HTERT RPE-1 (cell line): Measurements from ENCODE around the gene VCL.
"Not testable (repeated sequence)": the region's sequence is repeated elsewhere in the genome, so short reads cannot be mapped to it uniquely, and the experiment has no call there.

Experiments
- in situ Hi-C: fragments of 300-500 bp; cut with MboI; formaldehyde crosslinking; loops from 4 replicates; pipeline ENCODE4 v1.14.3; 2020; ENCODE audit warnings: low sequenced_read_pairs

The VCL gene

DNA sequence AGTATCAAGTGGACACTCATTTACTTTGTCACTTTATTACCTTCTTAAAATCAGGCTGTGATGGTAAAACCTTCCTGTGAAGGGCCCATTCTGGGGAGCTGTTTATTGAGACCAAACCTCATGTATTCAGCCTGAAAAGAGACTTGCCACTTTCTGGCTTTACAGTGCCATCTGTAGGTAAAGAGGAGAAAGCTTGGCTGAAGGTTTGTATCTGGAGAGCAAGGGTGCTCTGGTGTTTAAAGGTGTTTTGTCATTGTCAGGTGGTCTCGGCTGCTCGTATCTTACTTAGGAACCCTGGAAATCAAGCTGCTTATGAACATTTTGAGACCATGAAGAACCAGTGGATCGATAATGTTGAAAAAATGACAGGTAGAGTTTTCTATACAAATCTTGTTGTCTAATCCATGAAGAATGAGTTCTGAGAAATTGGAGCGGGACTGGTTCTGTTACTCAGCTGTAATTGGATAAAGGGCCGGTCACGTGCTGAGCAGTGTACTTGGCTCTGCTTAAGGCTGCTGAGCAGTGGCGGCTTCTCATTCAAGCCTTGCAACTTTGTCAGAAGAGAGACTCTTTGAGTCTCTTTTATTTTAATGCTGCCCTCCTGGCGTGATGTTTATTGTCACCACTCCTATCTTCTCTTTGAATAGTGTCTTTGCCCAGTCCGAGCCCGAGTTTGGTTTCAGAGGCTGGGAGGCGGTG lies 105.8 kb downstream of the VCL start:
- in situ Hi-C loops = no loop called here

DNA sequence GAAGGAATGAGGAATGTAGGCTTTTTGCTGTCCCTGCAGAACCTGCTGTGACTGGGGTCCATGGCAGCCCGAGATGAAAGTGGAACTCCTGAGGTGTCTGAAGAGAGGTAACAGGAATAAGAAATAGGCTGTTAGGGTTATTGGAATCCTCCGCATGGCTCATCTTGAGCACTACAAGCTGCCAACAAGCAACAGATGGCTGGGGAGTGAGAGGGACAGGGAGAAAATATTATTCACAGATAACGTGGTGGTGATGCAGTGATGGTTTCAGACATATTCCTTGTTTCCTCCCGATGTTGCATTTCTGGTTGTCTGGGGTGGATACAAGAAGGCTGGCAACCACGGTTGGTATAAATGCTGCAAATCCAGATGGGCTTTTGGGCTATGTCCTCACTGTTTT lies 106.6 kb downstream of the VCL start:
- in situ Hi-C loops = no loop called here

DNA sequence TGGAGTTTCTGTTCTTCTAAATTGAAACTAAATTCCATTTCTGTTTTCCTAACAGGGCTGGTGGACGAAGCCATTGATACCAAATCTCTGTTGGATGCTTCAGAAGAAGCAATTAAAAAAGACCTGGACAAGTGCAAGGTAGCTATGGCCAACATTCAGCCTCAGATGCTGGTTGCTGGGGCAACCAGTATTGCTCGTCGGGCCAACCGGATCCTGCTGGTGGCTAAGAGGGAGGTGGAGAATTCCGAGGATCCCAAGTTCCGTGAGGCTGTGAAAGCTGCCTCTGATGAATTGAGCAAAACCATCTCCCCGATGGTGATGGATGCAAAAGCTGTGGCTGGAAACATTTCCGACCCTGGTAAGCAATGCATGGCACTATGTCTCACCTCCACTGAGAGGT lies 107.1 kb downstream of the VCL start:
- in situ Hi-C loops = no loop called here

DNA sequence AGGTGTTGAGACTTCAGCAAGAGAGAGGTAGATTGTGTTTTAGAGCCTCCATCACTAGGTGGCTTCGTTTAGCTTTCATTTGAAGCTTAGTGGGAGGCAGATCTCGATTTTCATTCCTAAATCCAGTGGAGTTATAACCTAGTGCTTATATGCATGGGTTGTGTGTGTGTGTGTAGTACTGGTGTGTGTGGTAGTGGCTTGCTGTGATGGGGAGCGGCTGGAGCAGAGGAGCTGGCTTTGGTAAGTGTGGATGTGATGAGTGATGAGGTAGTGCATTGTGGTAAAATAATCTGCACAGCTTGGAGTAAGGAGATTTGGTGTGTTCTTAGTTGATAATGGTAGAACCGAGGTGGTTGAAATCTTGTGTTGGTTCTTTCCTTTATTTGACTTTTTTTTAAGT lies 109.5 kb downstream of the VCL start:
- in situ Hi-C loops = no loop called here

DNA sequence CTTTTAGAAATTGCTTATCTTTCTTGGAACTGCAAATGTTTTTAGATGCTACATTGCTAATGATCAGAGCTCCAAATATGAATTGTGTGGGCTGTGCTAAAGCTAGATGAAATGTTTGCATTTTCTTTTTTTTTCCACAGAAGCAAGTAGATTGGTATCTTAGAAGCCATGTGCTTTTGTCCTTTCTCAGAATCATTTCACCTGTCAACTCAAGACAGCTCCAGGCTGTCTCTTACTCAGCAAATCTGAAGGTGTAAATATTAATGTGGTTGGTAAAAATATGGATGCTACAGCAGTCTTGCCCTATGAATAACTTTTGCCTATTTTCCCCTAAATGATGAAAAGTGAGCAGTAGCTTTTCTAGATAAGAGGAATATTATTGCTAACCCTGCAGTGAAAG lies 111.5 kb downstream of the VCL start:
- in situ Hi-C loops = no loop called here

DNA sequence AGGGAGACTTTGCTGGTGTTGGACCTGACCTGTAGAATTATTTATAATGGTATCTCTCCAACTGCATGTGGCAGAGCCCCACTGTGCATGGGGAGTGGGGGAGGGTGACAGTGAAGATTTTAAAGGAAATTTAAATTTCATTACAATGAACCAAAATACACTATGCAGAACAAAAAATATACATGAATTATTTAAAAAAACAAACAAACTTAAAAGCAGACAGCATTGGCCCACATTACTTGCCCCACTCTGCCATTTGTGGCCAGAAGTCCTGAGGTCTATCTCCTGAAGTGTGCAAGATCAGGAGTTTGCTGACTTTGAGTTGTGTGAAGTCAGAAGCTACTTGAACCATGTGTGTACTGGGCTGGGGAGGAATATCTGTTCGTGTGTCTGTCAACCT lies 112.2 kb downstream of the VCL start:
- in situ Hi-C loops = no loop called here

DNA sequence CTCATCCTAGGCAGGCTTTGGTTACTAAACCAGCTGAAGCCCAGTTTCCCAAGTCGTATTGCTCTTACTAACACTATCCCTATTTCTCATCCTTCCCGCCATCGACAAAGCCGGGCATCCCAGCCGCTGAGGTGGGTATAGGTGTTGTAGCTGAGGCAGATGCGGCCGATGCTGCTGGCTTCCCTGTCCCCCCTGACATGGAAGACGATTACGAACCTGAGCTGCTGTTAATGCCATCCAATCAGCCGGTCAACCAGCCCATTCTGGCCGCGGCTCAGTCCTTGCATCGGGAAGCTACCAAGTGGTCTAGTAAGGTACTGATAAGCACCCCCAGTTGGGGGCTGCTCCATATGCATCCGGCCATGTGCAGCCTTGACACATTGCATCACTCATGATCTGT lies 113.9 kb downstream of the VCL start:
- in situ Hi-C loops = no loop called here

DNA sequence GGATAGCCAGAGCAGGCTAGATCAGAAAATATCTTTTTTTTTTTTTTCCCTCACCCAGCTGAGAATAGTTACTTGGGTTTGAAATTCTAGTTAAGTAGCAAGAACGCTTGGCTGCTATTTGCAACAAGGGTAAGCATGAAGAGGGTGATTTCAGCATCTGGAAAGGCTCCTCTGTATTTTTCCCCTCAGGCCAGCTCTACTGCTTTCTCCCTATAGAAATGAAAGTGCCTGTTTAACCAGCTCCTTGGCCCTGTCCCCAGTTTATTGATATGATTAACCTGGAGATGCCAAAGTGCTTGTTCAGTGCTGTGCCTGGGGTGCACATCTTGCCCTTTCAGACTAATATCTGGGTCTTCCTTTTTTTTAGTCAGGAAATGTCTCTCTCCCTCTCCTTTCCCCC lies 115.6 kb downstream of the VCL start:
- in situ Hi-C loops = no loop called here

DNA sequence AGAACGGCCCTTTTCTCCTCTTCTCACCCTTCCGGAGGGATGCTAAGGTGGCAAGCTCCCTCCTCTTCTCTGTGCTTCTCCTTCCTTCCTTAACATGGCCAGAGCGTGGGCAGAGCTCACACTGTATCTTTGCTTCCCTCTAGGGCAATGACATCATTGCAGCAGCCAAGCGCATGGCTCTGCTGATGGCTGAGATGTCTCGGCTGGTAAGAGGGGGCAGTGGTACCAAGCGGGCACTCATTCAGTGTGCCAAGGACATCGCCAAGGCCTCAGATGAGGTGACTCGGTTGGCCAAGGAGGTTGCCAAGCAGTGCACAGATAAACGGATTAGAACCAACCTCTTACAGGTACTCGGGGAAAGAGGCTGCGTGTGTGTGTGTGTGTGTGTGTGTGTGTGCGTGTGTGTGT lies 116.1 kb downstream of the VCL start:
- in situ Hi-C loops = no loop called here

DNA sequence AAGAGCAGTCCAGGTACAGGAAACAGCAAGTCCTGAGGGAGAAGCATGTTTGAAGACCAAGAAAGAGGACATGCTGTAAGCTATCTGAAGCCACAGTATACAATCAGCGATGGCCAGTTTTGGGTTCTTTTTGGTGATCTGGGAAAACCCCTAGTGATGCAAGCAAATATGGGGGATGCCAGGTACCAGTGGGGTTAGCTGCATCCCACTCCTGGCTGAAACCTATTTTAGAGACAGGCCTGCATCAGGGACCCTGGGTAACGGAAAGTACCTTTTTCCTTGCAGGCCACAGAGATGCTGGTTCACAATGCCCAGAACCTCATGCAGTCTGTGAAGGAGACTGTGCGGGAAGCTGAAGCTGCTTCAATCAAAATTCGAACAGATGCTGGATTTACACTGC lies 119.8 kb downstream of the VCL start:
- in situ Hi-C loops = no loop called here

DNA sequence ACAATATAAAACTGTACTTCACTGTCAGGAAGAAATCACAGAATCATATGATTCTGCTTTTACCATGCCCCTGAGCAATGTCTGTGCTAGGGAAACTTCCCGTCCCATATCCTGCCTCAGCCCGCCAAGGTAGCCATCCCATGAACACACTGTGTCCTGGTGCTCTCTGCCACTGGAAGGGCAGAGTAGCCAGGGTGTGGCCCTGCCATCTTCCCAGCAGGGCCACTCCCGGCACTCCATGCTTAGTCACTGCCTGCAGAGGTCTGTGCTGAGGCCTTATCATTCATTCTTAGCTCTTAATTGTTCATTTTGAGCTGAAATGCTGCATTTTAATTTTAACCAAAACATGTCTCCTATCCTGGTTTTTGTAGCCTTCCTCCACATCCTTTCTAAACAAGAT lies 120.9 kb downstream of the VCL start:
- in situ Hi-C loops = no loop called here

DNA sequence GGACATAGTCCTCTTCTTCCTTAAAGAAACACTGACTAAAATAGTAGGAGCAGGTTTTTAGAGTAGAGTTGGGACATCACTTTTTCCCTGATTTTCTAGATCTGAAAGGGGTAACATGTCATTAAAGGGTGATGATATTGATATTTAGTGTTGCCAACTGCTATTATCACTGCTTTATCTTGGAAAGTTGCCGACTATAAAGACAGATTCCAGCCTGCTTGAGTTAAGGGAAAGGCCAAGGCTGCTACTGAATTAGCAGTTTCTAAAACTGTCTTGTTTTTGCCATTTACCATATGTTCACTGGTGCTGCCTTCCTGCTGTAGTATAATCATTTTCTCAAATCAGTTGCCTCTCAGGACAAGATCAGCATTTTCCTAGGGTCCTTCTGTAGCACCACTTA lies 123.0 kb downstream of the VCL start:
- in situ Hi-C loops = no loop called here

DNA sequence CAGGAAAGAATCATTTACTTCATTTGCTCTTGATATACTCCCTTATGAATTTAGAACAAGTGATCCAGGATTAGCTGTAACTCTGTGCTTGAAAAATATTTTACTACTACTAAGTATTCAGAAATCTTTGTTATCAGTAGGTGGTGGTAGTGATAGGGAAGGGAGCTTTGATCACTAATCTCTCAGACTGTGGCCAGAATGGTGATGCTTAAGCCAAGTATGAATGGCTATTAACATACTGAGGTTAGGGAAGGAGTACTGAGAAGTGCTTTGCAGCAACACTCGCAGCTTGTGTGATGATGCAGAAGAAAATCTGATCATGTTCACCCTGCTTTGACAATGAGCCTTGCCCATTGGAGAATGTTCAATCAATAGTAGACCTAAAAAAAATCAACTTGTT lies 123.5 kb downstream of the VCL start:
- in situ Hi-C loops = no loop called here

DNA sequence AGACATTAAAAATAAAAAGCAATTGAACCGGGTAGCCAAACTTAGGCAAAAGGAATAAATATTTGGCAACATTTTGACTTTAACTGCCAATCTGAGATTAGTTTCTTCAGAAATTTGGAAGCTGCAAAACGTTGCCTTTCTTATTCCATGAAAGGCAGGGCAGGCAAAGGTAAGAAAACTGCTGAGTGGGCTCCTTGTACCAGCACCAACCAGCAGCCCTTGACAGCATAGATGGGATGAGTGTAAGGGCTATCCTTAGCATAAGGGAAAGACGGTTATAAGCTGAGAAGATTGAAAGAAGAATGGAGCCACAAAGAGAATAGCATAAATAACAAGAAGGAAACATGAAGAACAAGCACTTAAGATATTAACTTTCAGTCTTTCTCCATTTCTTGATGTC lies 124.1 kb downstream of the VCL start:
- in situ Hi-C loops = no loop called here

DNA sequence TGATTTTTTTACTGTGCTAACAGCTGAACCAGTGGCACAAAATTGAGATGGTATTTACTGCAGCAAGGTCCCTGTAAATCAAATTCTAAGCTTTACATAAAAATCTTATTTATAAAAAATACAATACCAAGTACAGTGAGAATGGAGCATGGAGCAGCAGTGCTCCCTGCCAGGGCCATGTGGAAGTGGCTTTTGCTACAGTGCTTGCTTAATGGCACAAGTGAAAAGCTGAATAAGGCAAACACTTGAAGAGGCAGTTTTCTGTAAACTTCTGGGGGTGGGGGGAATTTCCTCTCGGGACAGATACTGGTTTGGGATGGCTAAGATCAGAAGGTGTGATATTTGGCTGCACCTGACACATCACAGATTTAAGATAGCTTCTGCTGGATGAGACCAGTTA lies 125.2 kb downstream of the VCL start:
- in situ Hi-C loops = no loop called here

DNA sequence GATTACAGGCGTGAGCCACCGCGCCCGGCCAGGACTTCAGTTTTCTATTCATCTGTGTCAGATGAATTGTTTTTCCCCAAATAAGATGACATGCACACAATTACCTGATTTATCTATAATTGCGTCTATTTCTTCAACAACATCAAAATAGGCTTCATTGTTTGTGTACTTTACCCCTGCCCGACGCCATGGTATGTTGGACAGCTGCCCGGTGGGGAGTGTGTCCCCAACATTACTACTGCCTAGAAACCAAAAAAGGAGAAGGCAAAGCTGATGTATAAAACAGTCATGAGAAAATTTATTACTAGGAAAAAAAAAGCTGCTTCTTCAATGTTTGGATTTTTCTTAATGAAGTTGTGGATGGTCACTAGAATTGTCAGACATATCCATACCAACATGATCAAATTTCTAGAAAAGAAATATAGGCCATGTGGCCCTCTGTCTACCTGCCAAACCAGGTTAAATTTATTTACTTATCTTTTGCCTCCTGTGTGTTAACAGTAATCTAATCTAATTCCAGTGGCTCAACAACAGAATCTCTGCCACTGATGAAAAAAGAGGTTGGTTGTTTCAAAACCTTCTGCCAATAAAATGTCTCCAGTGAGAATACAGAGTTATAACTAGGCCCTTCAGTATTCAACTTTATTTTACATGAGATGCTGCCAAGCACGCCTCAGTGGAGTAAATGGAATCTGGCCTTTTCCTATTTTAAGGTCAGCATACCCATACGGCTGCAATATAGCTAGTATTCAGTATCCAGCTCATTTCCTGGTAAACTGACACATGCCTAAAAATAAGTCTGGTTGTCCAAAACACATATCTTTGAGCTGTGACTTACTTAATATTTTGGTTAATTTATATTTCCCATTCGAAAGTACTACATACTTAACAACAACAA lies 136.3 kb downstream of the VCL start:
- in situ Hi-C loops = no loop called here

DNA sequence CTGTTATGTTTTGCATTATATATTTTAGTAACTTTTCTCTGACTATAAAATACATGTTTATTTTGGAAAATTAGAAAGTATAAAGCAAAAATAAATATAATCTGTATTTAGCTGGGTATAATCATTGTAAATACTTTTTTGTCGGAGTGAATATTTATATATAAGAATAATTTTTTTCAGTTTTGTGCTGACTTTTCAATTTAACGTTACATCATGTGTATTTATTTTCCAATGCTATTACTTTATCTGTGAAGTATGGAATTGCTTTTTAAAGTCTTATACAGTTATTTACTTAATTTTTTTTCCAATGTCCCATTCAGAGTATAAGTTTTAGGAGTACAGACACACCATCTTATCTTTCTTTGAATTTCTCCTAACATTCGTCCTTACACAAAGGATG lies 137.5 kb downstream of the VCL start:
- in situ Hi-C loops = no loop called here

DNA sequence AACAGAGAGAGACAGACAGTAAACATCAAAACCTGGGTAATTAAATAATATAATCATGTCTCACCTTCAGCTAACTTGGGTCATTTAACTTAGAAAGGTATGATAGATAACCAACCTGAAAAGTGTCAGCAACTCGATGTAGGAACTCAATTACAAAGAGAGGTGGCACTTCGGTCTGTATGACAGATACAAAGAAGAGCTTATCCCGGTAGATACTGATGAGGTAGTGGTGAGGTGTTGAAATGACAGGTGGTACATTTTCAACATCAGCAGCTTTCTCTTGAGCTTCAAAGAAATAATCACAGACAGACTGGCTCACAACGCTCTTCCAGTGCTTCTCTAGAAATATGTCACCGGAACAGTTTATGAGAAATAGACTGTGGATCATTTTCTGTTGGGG lies 140.1 kb downstream of the VCL start:
- in situ Hi-C loops = no loop called here

DNA sequence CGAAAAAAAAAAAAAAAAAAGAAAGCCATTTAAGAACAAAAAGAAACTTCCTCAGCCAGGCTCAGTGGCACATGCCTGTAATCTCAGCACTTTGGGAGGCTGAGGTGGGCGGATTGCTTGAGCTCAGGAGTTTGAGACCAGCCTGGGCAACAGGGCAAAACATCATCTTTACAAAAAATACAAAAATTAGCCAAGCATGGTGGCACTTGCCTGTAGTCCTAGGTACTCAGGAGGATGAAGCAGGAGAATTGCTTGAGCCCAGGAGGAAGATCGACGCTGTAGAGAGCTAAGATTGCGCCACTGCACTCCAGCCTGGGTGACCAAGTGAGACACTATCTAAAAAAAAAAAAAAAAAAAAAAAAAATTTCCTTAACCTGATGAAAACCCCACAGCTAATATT lies 140.7 kb downstream of the VCL start:
- in situ Hi-C loops = not testable (repeated sequence)

DNA sequence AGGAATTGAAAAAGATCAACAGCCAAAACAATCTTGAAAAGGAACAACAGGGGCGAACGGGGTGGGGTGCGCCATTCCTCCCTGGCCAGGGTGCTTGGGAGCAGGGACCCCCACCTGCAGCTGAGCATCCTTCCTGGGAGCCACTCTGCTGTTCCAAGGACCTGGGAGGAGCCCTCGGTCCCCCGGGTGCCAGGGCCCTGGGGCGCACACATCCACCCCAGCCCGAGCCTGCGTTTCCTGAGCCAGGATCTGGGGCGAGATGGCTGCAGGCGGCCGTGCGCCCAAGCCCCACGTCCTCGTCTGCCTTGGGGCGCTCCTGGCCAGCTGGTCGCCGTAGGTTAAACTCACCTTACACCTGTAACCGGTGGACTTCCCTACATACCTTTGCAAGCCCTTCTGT lies 142.1 kb downstream of the VCL start:
- in situ Hi-C loops = no loop called here

DNA sequence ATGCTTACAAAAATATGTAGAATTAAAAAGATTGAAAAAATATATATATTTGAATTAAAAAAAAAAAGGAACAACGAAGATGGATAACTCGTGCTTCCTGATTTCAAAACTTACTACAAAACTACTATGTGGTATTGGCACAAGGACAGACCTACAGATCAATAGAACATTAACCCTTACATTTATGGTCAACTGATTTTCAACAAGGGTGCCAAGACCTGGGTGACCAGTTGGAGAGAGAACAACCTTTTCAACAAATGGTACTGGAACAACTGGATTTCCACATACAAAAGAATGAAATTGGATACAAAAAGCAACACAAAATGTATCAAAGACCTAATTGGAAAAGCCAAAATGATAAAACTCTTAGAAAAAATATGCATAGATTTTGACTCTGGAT lies 142.6 kb downstream of the VCL start:
- in situ Hi-C loops = no loop called here

DNA sequence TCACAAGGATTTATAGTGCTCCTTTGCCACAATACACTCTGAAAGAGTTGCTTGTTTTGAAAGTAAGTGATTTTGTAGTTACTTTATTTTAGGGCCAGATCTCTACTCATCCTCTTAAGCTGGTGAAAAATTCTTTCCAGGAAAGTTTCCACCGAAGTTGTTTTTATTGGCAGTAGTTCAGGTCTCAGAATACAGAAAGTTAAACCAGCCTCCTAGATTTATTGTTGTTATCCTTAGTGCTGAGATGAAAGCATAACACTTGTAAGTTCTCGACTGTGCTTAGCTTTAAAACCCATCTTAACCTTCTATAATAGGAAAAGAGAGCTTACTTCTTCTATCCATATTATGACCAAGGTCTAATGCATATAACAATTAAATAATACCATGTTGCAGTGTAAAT lies 147.2 kb downstream of the VCL start:
- in situ Hi-C loops = no loop called here

DNA sequence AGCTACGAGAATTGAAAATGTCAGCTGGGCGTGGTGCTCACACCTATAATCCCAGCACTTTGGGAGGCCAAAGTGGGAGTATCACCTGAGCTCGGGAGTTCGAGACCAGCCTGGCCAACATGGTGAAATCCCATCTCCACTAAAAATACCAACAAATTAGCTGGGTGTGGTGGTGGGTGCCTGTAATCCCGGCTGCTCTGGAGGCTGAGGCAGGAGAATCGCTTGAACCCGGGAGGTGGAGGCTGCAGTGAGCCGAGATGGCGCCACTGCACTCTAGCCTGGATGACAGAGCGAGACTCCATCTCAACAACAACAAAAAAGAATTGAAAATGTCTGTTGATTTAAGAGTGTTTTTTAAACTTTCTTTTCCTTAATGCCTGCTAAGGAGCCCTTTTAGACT lies 149.1 kb downstream of the VCL start:
- in situ Hi-C loops = not testable (repeated sequence)
